Measurements from ENCODE around the gene CAMK2N2.

CAMK2N2 gene

GRCh38 chr3:184233127-184233843 lies 28.1 kb downstream of the CAMK2N2 start:
- TF ChIP-seq CTCF (conservative IDR thresholded peaks at IDR 0.05; ENCODE audit: control insufficient read depth, insufficient read depth, low read depth, low read length), result no peak
- no peak overlapping the region for H3K4me3 ChIP-seq (ENCODE audit: control insufficient read depth, low read depth, low read length)
- DNase-seq (ENCODE audit: low read depth), result no peak

- no peak overlapping the region for H3K4me3 ChIP-seq (ENCODE audit: control insufficient read depth, low read depth, low read length)
- no peak for DNase-seq (ENCODE audit: low read depth)
- no peak for TF ChIP-seq CTCF (conservative IDR thresholded peaks at IDR 0.05; ENCODE audit: control insufficient read depth, insufficient read depth, low read depth, low read length)
These were observed 29.7 kb downstream of the CAMK2N2 start for GRCh38 chr3:184231671-184232070.

GRCh38 chr3:184230603-184231528 lies 30.5 kb downstream of the CAMK2N2 start:
- H3K4me3 ChIP-seq (ENCODE audit: control insufficient read depth, low read depth, low read length), result no peak overlapping the region
- no peak for DNase-seq (ENCODE audit: low read depth)
- no peak for TF ChIP-seq CTCF (conservative IDR thresholded peaks at IDR 0.05; ENCODE audit: control insufficient read depth, insufficient read depth, low read depth, low read length)

- DNase-seq (ENCODE audit: low read depth), result no peak
- H3K4me3 ChIP-seq (ENCODE audit: control insufficient read depth, low read depth, low read length), result no peak overlapping the region
- TF ChIP-seq CTCF (conservative IDR thresholded peaks at IDR 0.05; ENCODE audit: control insufficient read depth, insufficient read depth, low read depth, low read length), result no peak
These were observed 31.2 kb downstream of the CAMK2N2 start for GRCh38 chr3:184230081-184230602.

- TF ChIP-seq CTCF (conservative IDR thresholded peaks at IDR 0.05; ENCODE audit: control insufficient read depth, insufficient read depth, low read depth, low read length), result no peak
- H3K4me3 ChIP-seq (ENCODE audit: control insufficient read depth, low read depth, low read length), result no peak within 1 kb of the TSS
- no peak for DNase-seq (ENCODE audit: low read depth)
These were observed 31.8 kb downstream of the CAMK2N2 start, which contains the start of gene VWA5B2 for GRCh38 chr3:184229394-184230080. Gene VWA5B2, plus strand, starts transcription at chr3:184229585. Its CDS starts 944 bp downstream, at chr3:184230529.

All from fibroblast of mammary gland (primary cell).